ENCODE results near the gene FILIP1L. TPM values are rescaled to one million over a fixed set of nuclear protein-coding genes. Genes with fewer than 3 reads are reported as not detected.

FILIP1L gene
- total and polyA plus RNA-seq, 2 of the 13 experiments (the other 11 are each of a cell fraction or from before 2014, with no cell fraction given): 8.1 to 187 TPM

DNA sequence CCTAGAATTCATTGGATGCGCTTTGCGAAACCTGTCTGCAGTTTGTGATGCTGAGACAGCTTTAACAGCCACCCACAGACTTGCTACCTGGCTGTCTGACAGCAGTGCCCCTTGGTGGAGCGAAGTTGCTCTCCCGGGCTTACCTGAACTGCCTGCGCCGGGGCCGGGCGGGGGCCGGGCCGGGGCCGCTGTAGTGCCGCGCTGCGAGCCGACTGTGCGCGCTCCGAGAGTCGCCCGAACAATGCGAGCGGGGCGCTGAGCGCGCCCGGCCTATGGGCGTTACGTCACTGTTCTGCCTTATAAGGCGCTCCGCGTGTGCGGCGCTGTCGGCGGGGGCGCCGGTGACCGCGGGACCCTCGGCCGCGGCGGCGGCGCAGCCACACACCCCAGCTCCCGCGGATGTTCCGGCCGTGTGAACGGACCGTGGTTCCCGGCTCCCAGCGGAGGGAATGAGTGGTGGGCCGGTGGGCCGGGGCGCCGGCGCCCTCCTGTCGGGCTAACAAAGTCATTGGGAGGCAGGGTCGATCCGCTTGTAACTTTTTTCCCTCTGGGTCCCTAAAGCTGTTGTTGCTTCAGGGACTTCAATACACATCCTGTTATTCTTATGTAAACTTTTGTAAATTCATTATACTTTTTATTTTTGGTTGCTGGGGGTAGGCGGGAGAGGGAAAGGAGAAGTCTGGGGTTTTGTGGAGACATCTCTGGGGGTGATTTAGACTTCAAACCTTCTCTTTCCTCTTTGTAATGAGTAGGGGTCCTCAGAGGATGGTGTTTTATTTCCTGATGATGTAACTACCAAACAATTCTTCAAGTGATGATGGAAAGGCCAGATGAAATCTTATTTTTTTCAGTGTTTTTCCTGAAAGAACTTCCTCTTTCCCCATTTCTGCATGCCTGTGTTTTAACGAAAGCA lies 238.1 kb downstream of the FILIP1L start (continued):
- TF ChIP-seq, protein P1, sequence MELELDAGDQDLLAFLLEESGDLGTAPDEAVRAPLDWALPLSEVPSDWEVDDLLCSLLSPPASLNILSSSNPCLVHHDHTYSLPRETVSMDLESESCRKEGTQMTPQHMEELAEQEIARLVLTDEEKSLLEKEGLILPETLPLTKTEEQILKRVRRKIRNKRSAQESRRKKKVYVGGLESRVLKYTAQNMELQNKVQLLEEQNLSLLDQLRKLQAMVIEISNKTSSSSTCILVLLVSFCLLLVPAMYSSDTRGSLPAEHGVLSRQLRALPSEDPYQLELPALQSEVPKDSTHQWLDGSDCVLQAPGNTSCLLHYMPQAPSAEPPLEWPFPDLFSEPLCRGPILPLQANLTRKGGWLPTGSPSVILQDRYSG (CRISPR knock-in tag; IDR thresholded peaks at IDR 0.05): no peak; the same call in 1 of the 2 replicates
- TF ChIP-seq ZNF550 (CRISPR knock-in tag; IDR thresholded peaks at IDR 0.05; ENCODE audit: borderline replicate concordance) (0 out of 2 replicates have a peak, but pooled peaks have one; percentile 34), MED8 (CRISPR knock-in tag; IDR thresholded peaks at IDR 0.05; ENCODE audit: insufficient replicate concordance) (peak; percentile 46), ZSCAN9 (CRISPR knock-in tag; IDR thresholded peaks at IDR 0.05; ENCODE audit: borderline replicate concordance) (peak; percentile 59; the same call in 1 of the 2 replicates), LCORL (IDR thresholded peaks at IDR 0.05) (no peak), LCORL (CRISPR knock-in tag; IDR thresholded peaks at IDR 0.05) (0 out of 2 replicates have a peak, but pooled peaks have one; percentile 53), ZNF17 (CRISPR knock-in tag; IDR thresholded peaks at IDR 0.05) (0 out of 2 replicates have a peak, but pooled peaks have one; percentile 61), KMT2B (CRISPR knock-in tag; IDR thresholded peaks at IDR 0.05) (peak; percentile 79), ARHGAP35 (CRISPR knock-in tag; IDR thresholded peaks at IDR 0.05; ENCODE audit: borderline replicate concordance) (peak; percentile 84; the same call in 1 of the 2 replicates), KLF9 (CRISPR knock-in tag; IDR thresholded peaks at IDR 0.05; ENCODE audit: low read depth) (no peak), ZMYM4 (CRISPR knock-in tag; IDR thresholded peaks at IDR 0.05) (peak; percentile 98), ZNF136 (CRISPR knock-in tag; IDR thresholded peaks at IDR 0.05; ENCODE audit: low read depth) (no peak), POLR2A (IDR thresholded peaks at IDR 0.05; ENCODE audit: insufficient read depth in 1 of 2, low read depth in 2 of 2, low read length in 2 of 2) (peak; percentile 88 to 95)
- TF ChIP-seq, protein P2, sequence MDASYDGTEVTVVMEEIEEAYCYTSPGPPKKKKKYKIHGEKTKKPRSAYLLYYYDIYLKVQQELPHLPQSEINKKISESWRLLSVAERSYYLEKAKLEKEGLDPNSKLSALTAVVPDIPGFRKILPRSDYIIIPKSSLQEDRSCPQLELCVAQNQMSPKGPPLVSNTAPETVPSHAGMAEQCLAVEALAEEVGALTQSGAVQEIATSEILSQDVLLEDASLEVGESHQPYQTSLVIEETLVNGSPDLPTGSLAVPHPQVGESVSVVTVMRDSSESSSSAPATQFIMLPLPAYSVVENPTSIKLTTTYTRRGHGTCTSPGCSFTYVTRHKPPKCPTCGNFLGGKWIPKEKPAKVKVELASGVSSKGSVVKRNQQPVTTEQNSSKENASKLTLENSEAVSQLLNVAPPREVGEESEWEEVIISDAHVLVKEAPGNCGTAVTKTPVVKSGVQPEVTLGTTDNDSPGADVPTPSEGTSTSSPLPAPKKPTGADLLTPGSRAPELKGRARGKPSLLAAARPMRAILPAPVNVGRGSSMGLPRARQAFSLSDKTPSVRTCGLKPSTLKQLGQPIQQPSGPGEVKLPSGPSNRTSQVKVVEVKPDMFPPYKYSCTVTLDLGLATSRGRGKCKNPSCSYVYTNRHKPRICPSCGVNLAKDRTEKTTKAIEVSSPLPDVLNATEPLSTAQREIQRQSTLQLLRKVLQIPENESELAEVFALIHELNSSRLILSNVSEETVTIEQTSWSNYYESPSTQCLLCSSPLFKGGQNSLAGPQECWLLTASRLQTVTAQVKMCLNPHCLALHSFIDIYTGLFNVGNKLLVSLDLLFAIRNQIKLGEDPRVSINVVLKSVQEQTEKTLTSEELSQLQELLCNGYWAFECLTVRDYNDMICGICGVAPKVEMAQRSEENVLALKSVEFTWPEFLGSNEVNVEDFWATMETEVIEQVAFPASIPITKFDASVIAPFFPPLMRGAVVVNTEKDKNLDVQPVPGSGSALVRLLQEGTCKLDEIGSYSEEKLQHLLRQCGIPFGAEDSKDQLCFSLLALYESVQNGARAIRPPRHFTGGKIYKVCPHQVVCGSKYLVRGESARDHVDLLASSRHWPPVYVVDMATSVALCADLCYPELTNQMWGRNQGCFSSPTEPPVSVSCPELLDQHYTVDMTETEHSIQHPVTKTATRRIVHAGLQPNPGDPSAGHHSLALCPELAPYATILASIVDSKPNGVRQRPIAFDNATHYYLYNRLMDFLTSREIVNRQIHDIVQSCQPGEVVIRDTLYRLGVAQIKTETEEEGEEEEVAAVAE (CRISPR knock-in tag; IDR thresholded peaks at IDR 0.05; ENCODE audit: borderline replicate concordance): no peak
- TF ChIP-seq, protein P3, sequence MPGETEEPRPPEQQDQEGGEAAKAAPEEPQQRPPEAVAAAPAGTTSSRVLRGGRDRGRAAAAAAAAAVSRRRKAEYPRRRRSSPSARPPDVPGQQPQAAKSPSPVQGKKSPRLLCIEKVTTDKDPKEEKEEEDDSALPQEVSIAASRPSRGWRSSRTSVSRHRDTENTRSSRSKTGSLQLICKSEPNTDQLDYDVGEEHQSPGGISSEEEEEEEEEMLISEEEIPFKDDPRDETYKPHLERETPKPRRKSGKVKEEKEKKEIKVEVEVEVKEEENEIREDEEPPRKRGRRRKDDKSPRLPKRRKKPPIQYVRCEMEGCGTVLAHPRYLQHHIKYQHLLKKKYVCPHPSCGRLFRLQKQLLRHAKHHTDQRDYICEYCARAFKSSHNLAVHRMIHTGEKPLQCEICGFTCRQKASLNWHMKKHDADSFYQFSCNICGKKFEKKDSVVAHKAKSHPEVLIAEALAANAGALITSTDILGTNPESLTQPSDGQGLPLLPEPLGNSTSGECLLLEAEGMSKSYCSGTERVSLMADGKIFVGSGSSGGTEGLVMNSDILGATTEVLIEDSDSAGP (CRISPR knock-in tag; IDR thresholded peaks at IDR 0.05; ENCODE audit: borderline replicate concordance): peak; percentile 92
- TF ChIP-seq, protein P4, sequence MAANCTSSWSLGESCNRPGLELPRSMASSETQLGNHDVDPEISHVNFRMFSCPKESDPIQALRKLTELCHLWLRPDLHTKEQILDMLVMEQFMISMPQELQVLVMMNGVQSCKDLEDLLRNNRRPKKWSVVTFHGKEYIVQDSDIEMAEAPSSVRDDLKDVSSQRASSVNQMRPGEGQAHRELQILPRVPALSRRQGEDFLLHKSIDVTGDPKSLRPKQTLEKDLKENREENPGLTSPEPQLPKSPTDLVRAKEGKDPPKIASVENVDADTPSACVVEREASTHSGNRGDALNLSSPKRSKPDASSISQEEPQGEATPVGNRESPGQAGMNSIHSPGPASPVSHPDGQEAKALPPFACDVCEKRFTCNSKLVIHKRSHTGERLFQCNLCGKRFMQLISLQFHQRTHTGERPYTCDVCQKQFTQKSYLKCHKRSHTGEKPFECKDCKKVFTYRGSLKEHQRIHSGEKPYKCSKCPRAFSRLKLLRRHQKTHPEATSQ (CRISPR knock-in tag; IDR thresholded peaks at IDR 0.05; ENCODE audit: borderline replicate concordance): no peak
- TF ChIP-seq, protein P5, sequence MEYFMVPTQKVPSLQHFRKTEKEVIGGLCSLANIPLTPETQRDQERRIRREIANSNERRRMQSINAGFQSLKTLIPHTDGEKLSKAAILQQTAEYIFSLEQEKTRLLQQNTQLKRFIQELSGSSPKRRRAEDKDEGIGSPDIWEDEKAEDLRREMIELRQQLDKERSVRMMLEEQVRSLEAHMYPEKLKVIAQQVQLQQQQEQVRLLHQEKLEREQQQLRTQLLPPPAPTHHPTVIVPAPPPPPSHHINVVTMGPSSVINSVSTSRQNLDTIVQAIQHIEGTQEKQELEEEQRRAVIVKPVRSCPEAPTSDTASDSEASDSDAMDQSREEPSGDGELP (IDR thresholded peaks at IDR 0.05; ENCODE audit: borderline replicate concordance, low read depth): no peak

Measured in HepG2 (cell line).